SK-N-MC (cell line): ENCODE results near the gene AOPEP.

Experiments used
- DNase-seq: peaks from one replicate; pipeline ENCODE4 v3.0.0-alpha.2; 2011; ENCODE audit warnings: low read depth, low spot score
- H3K27ac ChIP-seq: fragments of 200-600 bp; sonication (generic); 2 replicates; pipeline ENCODE4 v1.5.1; 2016; ENCODE audit warnings: mixed run types
- H3K36me3 ChIP-seq: fragments of 200-600 bp; sonication (generic); 2 replicates; pipeline ENCODE4 v1.6.1; 2017; ENCODE audit warnings: antibody characterized with exemption, low read length, mixed read lengths; ENCODE audit not compliant: insufficient read depth
- H3K4me3 ChIP-seq: fragments of 200-600 bp; sonication (generic); 2 replicates; pipeline ENCODE4 v1.5.1; 2016
- H3K9ac ChIP-seq: fragments of 200-600 bp; sonication (generic); 2 replicates; pipeline ENCODE4 v1.8.0; 2017; ENCODE audit warnings: mixed run types, mixed read lengths; ENCODE audit not compliant: insufficient read length
- H3K9me3 ChIP-seq: fragments of 200-600 bp; sonication (generic); 2 replicates; pipeline ENCODE4 v1.6.1; 2017; ENCODE audit warnings: low read depth, mild to moderate bottlenecking, antibody characterized with exemption, low read length, moderate library complexity, mixed read lengths
- EZH2 ChIP-seq: fragments of 200-600 bp; sonication (generic); IDR thresholded peaks from one replicate; pipeline ENCODE4 v1.6.1; 2017; ENCODE audit warnings: antibody characterized with exemption
- FOXP2 ChIP-seq: optimal IDR thresholded peaks from 2 replicates; pipeline ENCODE3; 2011; ENCODE audit warnings: mild to moderate bottlenecking, moderate library complexity; ENCODE audit not compliant: insufficient read depth; ENCODE audit errors: extremely low read length, control extremely low read depth
- POLR2AphosphoS5 ChIP-seq: IDR thresholded peaks from 2 replicates; pipeline ENCODE4 v1.6.1; 2012; ENCODE audit warnings: mild to moderate bottlenecking, low read depth, low read length, borderline replicate concordance

Gene AOPEP

GRCh38 chr9:95127249-95128176 is 401.0 kb downstream of the AOPEP start:
- Histone ChIP-seq H3K9me3 (no peaks in the 10 kb centered on the region), H3K4me3 (no peak overlapping the region), H3K27ac (no peak overlapping the region), H3K9ac (no peak overlapping the region), H3K36me3 (no peaks in the 10 kb centered on the region)
- TF ChIP-seq EZH2 (no peak), POLR2AphosphoS5 (no peak), FOXP2 (no peak)
- no peak for DNase-seq

- Histone ChIP-seq H3K9ac (no peak overlapping the region), H3K27ac (no peak overlapping the region), H3K4me3 (no peak overlapping the region), H3K36me3 (no peaks in the 10 kb centered on the region), H3K9me3 (no peaks in the 10 kb centered on the region)
- TF ChIP-seq FOXP2, result no peak
- no peak for TF ChIP-seq EZH2
- no peak for TF ChIP-seq POLR2AphosphoS5
- DNase-seq, result no peak
These were observed 401.7 kb downstream of the AOPEP start for GRCh38 chr9:95128177-95128524.

GRCh38 chr9:95129476-95130291 is 403.2 kb downstream of the AOPEP start:
- TF ChIP-seq FOXP2, result no peak
- TF ChIP-seq POLR2AphosphoS5, result no peak
- TF ChIP-seq EZH2, result no peak
- Histone ChIP-seq H3K9me3 (no peaks in the 10 kb centered on the region), H3K4me3 (no peak overlapping the region), H3K9ac (no peak overlapping the region), H3K27ac (no peak overlapping the region), H3K36me3 (no peaks in the 10 kb centered on the region)
- DNase-seq, result no peak

GRCh38 chr9:95130484-95130883 is 404.0 kb downstream of the AOPEP start:
- Histone ChIP-seq H3K4me3 (no peak overlapping the region), H3K27ac (peak overlapping the region; percentile 21; the same call in 1 of the 2 replicates)

GRCh38 chr9:95131023-95131943 is 404.8 kb downstream of the AOPEP start:
- peak; percentile 24 for DNase-seq
- Histone ChIP-seq H3K9me3 (no peaks in the 10 kb centered on the region), H3K36me3 (no peaks in the 10 kb centered on the region), H3K27ac (0 out of 2 replicates have a peak overlapping the region, but pooled peaks have one; percentile 21), H3K4me3 (no peak overlapping the region), H3K9ac (no peak overlapping the region)
- no peak for TF ChIP-seq POLR2AphosphoS5
- TF ChIP-seq EZH2, result no peak
- TF ChIP-seq FOXP2, result no peak

More at GRCh38 chr9:95130484-95130883, 404.0 kb downstream of the AOPEP start:
- no peak overlapping the region for H3K9ac ChIP-seq
- TF ChIP-seq FOXP2 (no peak), POLR2AphosphoS5 (no peak), EZH2 (no peak)
- H3K36me3 ChIP-seq, result no peaks in the 10 kb centered on the region
- DNase-seq, result no peak
- no peaks in the 10 kb centered on the region for H3K9me3 ChIP-seq

GRCh38 chr9:95132366-95133324 is 406.1 kb downstream of the AOPEP start:
- H3K27ac ChIP-seq, result no peak overlapping the region
- no peak for DNase-seq
- no peak overlapping the region for H3K9ac ChIP-seq
- no peaks in the 10 kb centered on the region for H3K36me3 ChIP-seq
- no peak for TF ChIP-seq POLR2AphosphoS5
- TF ChIP-seq EZH2, result no peak
- no peak for TF ChIP-seq FOXP2
- H3K4me3 ChIP-seq, result no peak overlapping the region
- no peaks in the 10 kb centered on the region for H3K9me3 ChIP-seq

GRCh38 chr9:95133325-95133705 is 406.8 kb downstream of the AOPEP start:
- H3K9ac ChIP-seq, result no peak overlapping the region
- H3K27ac ChIP-seq, result no peak overlapping the region
- no peak for DNase-seq
- TF ChIP-seq POLR2AphosphoS5 (no peak), EZH2 (no peak), FOXP2 (no peak)
- no peak overlapping the region for H3K4me3 ChIP-seq
- H3K9me3 ChIP-seq, result no peaks in the 10 kb centered on the region
- no peaks in the 10 kb centered on the region for H3K36me3 ChIP-seq

GRCh38 chr9:95134457-95134881 is 408.0 kb downstream of the AOPEP start:
- no peak overlapping the region for H3K4me3 ChIP-seq
- TF ChIP-seq POLR2AphosphoS5 (no peak), FOXP2 (no peak)
- no peak overlapping the region for H3K27ac ChIP-seq
- H3K9me3 ChIP-seq, result no peaks in the 10 kb centered on the region
- no peak overlapping the region for H3K9ac ChIP-seq
- H3K36me3 ChIP-seq, result no peaks in the 10 kb centered on the region
- DNase-seq, result no peak
